SH-SY5Y (cell line): ENCODE data around the gene ADRA1B.

Experiments
- GATA2 ChIP-seq: IDR thresholded peaks from 2 replicates; pipeline ENCODE4 v1.6.1; 2011; ENCODE audit warnings: mild to moderate bottlenecking, low read depth, low read length
- GATA3 ChIP-seq: IDR thresholded peaks from 2 replicates; pipeline ENCODE4 v1.6.1; 2011; ENCODE audit warnings: low read depth, mild to moderate bottlenecking, low read length, moderate library complexity

GRCh38 chr5:160021831-160022446, 105.7 kb downstream of the ADRA1B start:
- no peak for TF ChIP-seq GATA3
- TF ChIP-seq GATA2, result no peak
